Neural crest cell (in vitro differentiated cells): Measurements from ENCODE around the gene NANOS1. TPM values are rescaled to one million over a fixed set of nuclear protein-coding genes. Genes with fewer than 3 reads are reported as not detected.

ENCODE experiments used
- DNase-seq: peaks from one replicate; pipeline ENCODE4 v3.0.0; 2021; ENCODE audit warnings: low read depth, mixed read lengths, low spot score
- H3K27ac Mint-ChIP-seq: one replicate; pipeline ENCODE4 v1.8.0; 2021; ENCODE audit warnings: mild to moderate bottlenecking, mixed read lengths; ENCODE audit not compliant: unreplicated experiment
- H3K27me3 Mint-ChIP-seq: 2 replicates; pipeline ENCODE4 v1.8.0; 2021; ENCODE audit warnings: low read depth, mild to moderate bottlenecking, mixed read lengths
- H3K36me3 Mint-ChIP-seq: 2 replicates; pipeline ENCODE4 v1.8.0; 2021; ENCODE audit warnings: low read depth, mild to moderate bottlenecking, mixed read lengths
- H3K4me1 Mint-ChIP-seq: 2 replicates; pipeline ENCODE4 v1.8.0; 2021; ENCODE audit warnings: mixed read lengths
- H3K4me3 Mint-ChIP-seq: one replicate; pipeline ENCODE4 v1.8.0; 2021; ENCODE audit warnings: mild to moderate bottlenecking, mixed read lengths
- H3K9me3 Mint-ChIP-seq: 2 replicates; pipeline ENCODE4 v1.8.0; 2021; ENCODE audit warnings: mixed read lengths
- CTCF ChIP-seq: fragments of 200-600 bp; sonication (generic); conservative IDR thresholded peaks from 2 replicates; pipeline ENCODE4 v1.5.0; 2021; ENCODE audit warnings: antibody characterized with exemption, mild to moderate bottlenecking
- total RNA-seq: library from RNA; stranded (reverse); gene quantifications from 2 replicates; pipeline ENCODE4 v1.2.1, GENCODE V29; 2021

NANOS1 gene
- total RNA-seq, 1 donor from 2014 or later, result 2.8 TPM

GRCh38 chr10:118993214-118993613, 36.3 kb upstream of the NANOS1 start:
- TF ChIP-seq CTCF, result no peak
- Mint-ChIP-seq H3K36me3 (no peaks in the 10 kb centered on the region), H3K27ac (no peak overlapping the region), H3K27me3 (peaks cover 6% of the 10 kb centered on the region), H3K4me1 (no peaks in the 10 kb centered on the region), H3K9me3 (peaks cover 2% of the 10 kb centered on the region), H3K4me3 (no peak overlapping the region)
- no peak for DNase-seq

- Mint-ChIP-seq H3K4me1 (no peaks in the 10 kb centered on the region), H3K27me3 (peaks cover 6% of the 10 kb centered on the region), H3K36me3 (no peaks in the 10 kb centered on the region)
Observed at GRCh38 chr10:118994321-118994720, 35.2 kb upstream of the NANOS1 start.

GRCh38 chr10:118995739-118996138, 33.8 kb upstream of the NANOS1 start:
- peaks cover 6% of the 10 kb centered on the region for H3K27me3 Mint-ChIP-seq
- H3K4me1 Mint-ChIP-seq, result no peaks in the 10 kb centered on the region
- H3K4me3 Mint-ChIP-seq, result no peak overlapping the region
- H3K27ac Mint-ChIP-seq, result no peak overlapping the region
- no peak for DNase-seq
- H3K36me3 Mint-ChIP-seq, result no peaks in the 10 kb centered on the region
- TF ChIP-seq CTCF, result no peak
- no peaks in the 10 kb centered on the region for H3K9me3 Mint-ChIP-seq

More at GRCh38 chr10:118994321-118994720, 35.2 kb upstream of the NANOS1 start:
- no peaks in the 10 kb centered on the region for H3K9me3 Mint-ChIP-seq
- no peak overlapping the region for H3K27ac Mint-ChIP-seq
- H3K4me3 Mint-ChIP-seq, result no peak overlapping the region
- no peak for TF ChIP-seq CTCF
- DNase-seq, result no peak

GRCh38 chr10:118997379-118997778, 32.1 kb upstream of the NANOS1 start:
- no peak overlapping the region for H3K4me3 Mint-ChIP-seq
- no peak for TF ChIP-seq CTCF
- peaks cover 9% of the 10 kb centered on the region for H3K27me3 Mint-ChIP-seq
- H3K4me1 Mint-ChIP-seq, result no peaks in the 10 kb centered on the region
- no peaks in the 10 kb centered on the region for H3K36me3 Mint-ChIP-seq
- no peaks in the 10 kb centered on the region for H3K9me3 Mint-ChIP-seq
- DNase-seq, result no peak
- no peak overlapping the region for H3K27ac Mint-ChIP-seq

- H3K36me3 Mint-ChIP-seq, result no peaks in the 10 kb centered on the region
- no peak for DNase-seq
- no peak overlapping the region for H3K4me3 Mint-ChIP-seq
Observed at GRCh38 chr10:118998183-118998582, 31.3 kb upstream of the NANOS1 start.

More at GRCh38 chr10:118998183-118998582, 31.3 kb upstream of the NANOS1 start:
- TF ChIP-seq CTCF, result no peak
- no peaks in the 10 kb centered on the region for H3K4me1 Mint-ChIP-seq
- no peaks in the 10 kb centered on the region for H3K9me3 Mint-ChIP-seq
- no peak overlapping the region for H3K27ac Mint-ChIP-seq
- peaks cover 4% of the 10 kb centered on the region for H3K27me3 Mint-ChIP-seq
